HG02571 (cell line): ENCODE results near the gene PRKCD.

Source experiments
- ATAC-seq: cut with Tn5 transposase; IDR thresholded peaks from one replicate; pipeline ENCODE4 v1.9.1; 2021; ENCODE audit warnings: mild to moderate bottlenecking, moderate library complexity; ENCODE audit not compliant: unreplicated experiment

PRKCD gene

GRCh38 chr3:53213276-53213675 is 52.3 kb downstream of the PRKCD start:
- ATAC-seq = no peak

- ATAC-seq = no peak
Observed at GRCh38 chr3:53215816-53216215, 54.8 kb downstream of the PRKCD start.

DNA sequence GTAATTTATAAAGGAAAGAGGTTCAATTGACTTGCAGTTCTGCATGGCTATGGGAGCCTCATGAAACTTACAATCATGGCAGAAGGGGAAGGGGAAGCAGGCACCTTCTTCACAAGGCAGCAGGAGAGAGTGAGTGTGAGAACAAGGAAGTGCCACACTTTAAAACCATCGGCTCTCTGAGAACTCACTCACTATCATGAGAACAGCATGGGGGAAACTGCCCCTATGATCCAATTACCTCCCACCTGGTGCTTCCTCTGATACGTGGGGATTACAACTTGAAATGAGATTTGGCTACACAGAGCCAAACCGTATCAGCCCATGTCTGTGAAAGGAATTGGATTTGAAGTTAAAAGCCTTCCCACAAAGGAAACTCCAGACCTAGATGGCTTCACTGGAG is 55.7 kb downstream of the PRKCD start:
- ATAC-seq = no peak

DNA sequence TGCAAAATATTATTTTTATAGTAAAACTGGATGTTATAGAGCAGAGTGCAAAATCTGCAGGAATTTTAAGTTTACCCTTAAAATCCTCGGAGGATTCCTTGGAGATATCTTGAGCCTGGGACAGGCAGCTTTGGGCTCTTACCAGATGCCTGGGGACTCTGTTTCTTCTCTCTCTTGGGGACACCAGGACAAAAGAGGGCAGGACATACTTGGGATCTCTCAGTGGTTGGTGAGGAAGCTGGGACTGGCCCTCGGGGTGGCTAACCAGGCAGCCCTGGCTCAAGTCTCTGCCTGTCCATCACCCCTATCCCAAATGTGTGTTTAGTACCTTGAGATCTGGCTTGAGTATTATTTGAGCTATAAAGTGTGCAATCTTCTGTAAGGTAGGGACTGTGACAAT is 56.2 kb downstream of the PRKCD start:
- no peak for ATAC-seq

DNA sequence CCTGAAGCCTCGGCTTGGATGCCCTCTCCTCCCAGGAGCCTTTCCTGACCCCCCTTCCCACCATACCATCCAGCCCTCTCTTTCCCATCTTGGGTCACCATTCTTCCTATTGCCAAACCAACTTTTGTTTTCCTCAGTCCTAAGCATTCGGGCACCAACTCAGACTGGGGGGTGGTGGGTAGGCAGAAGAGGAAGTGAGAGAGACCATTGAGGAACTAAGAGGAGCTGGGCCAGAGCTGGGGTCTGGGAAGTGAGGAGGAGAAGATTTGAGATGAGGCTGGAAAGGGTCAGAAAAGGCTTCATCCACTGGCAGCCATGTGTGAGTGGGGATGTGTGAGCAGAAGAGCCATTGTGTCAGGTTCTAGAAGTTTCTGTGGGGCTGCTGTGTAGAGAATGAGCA is 57.1 kb downstream of the PRKCD start:
- no peak for ATAC-seq

- no peak for ATAC-seq
Observed at GRCh38 chr3:53219895-53220483, 59.0 kb downstream of the PRKCD start.

GRCh38 chr3:53221345-53221744 is 60.3 kb downstream of the PRKCD start:
- ATAC-seq = no peak

GRCh38 chr3:53221827-53222182 is 60.8 kb downstream of the PRKCD start:
- ATAC-seq = no peak

DNA sequence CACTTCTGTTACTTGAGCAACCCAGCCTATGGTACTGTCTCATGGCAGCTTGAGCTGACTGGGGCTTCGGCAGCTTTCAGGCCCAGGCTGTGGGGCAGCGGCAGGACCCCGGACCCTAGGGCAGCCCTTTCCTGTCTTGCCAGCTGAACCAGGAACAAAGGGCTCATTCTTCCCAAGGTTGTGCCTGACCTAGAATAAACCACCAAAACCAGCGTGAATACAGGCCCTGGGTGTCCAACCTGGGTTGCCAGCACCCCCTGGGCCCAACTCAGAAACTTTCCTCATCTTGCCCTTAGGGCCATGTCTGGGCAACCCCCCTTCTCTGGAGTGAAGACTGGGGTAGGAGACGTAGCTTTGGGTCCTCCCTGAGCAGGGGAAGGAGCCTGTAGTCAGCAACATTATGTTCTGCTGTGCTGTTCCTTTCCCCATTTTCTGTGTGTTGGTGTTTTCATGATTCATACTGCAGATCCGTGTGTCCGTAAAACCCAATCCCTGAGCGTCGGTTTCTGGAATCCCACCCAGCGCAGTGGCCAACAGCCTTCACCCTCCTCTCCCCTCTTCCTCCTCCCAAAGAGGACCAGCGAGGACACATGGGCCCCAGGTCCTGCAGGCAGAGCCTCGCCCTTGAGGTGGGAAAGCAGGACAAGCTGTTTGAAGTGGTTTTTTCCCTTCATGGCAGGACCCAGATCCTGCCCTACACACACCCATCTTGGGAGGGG is 61.3 kb downstream of the PRKCD start:
- no peak for ATAC-seq

- no peak for ATAC-seq
Observed at GRCh38 chr3:53223025-53223424, 62.0 kb downstream of the PRKCD start.

GRCh38 chr3:53223541-53223966 is 62.5 kb downstream of the PRKCD start:
- no peak for ATAC-seq

DNA sequence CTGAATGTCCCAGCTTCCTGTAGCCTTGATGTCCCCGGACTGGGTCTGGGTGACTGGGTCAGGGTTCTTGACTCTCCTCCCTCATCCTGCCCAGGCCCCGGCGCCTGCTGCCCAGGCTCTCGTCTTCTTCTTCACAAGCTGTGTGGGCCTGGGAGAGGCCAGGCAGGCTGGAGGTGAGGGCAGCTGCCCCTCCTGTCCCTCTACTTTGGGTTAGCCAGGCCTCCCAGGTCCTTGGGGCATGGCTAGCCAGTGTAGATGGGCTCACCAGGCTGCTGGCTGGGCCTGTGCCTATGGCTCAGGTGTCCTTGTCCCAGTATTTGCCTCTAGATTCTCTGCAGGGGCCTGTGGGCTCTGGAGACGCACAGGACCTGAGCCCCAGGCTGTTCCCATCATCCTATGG is 63.0 kb downstream of the PRKCD start:
- no peak for ATAC-seq

- no peak for ATAC-seq
Observed at GRCh38 chr3:53224536-53224935, 63.5 kb downstream of the PRKCD start.

DNA sequence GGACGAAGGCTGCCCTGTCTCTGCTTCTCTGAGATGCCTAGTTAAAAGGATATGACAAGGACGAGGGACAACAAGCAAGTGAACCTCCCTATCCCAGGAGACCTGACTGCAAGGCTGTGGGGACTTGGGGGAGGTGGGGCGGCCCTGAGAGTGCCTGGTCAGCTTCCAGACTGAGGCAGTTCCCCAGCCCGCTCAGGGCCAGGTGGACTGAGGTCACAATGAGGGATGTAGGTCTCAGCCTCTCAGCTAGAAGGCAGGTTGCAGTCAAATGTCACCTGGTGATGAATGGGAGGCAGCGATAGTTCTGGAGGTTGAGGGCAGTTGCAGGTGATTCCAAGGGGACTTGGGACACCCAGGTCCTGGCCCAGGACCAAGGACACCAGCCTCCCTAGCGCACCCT is 64.2 kb downstream of the PRKCD start:
- ATAC-seq = no peak

DNA sequence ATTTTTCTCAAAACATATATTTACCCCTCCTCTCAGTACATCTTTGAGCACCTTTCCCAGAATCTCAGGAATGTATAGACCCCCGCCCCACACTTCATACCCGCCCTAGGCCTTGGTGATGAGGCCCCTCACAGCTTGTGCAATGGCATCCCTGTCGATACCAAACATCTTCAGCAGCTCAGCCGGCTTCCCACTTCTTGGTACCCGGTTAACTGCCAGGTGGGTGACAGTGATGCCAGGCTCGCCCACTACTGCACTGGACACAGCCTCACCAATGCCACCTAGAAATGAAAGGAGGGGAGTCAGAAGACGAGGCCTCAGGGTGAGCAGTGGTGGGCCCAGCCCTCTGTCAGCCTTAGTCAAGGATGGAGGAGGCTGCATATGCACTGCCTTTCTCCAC is 64.6 kb downstream of the PRKCD start:
- ATAC-seq = no peak

DNA sequence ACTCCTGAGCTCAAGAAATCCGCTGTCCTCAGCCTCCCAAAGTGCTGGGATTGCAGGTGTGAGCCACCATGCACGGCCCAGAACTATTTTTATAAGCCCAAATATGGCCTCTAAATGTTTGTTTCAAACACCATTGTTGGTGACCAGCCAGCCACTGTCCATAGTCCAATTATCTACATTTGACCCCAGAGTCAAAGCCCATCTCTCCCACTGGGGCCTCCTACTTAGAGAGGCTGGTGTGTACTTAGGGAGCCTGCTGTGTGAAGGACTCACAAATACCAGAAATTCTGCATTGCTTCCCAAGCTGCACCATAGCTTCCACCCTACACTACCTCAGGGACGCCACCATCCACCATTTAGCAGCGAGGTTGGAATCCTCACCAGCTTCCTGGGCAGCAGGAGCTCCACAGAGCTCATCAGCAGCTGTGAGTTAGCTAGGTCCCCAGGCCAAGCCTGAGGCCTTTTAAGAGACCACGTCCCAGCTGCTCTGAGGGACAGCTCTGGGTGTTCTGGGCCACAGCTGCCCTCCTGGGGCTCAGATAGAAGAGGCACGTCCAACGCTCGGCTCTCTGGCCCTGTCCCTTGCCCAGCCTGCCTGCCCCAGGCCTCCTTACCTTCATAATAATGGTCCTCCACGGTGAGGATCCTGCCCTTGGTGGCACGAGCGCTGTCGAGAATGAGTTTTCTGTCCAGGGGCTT is 65.3 kb downstream of the PRKCD start:
- no peak for ATAC-seq

GRCh38 chr3:53226841-53227407 is 65.9 kb downstream of the PRKCD start:
- no peak for ATAC-seq

DNA sequence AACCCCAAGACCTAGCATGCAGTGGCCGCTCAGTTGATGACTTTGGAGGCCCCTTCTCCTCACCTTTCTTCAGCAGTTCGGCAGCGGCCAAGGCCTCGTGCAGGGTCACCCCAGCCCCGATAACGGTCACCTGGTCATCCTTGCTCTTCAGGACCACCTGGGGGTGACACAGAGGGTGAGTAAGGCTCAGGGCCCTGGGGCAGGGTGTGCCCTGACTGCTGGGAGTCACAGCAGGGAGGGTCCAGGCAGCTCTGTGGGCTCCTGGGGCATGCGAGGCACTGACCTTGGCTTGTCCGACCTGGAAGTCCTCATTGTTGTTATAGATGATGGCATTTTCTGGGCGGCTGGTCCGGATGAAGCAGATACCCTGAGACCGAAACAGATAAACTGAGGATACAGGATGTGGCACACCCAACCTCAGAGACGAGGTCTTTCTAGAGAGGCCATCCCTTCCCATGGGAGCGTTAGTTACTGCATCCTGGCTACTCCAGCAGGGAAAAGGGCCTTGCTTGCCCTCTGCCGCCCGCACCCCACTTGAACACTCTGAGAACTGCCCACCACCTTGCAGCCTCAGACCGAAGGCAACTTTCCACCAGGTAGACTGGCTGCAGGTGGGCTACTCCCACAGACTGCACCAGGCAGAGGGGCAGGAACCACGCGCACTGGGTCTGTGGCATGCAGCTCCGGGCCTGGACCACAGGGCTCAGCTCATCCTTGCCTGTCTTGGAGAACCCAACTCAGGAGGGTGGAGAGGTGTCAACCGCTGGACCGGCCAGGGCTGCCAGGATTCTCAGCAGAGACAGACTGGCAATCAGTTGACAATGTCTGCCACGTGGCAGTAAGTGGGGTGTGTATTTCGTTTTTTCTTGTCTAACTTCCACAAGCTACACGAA is 67.2 kb downstream of the PRKCD start:
- ATAC-seq = no peak

- ATAC-seq = no peak
Observed at GRCh38 chr3:53229171-53229570, 68.2 kb downstream of the PRKCD start.

- ATAC-seq = no peak
Observed at GRCh38 chr3:53229606-53230005, 68.6 kb downstream of the PRKCD start.

- ATAC-seq = no peak
Observed at GRCh38 chr3:53230041-53230621, 69.1 kb downstream of the PRKCD start.
